GM23248 (cell line): Measurements from ENCODE around the gene DCHS2.

ENCODE experiments used
- EZH2 ChIP-seq: fragments of 200-600 bp; sonication (generic); IDR thresholded peaks from 2 replicates; pipeline ENCODE4 v1.6.1; 2018; ENCODE audit warnings: antibody characterized with exemption, mild to moderate bottlenecking; ENCODE audit not compliant: insufficient read depth, poor library complexity, severe bottlenecking
- EZH2phosphoT487 ChIP-seq: fragments of 200-600 bp; sonication (generic); IDR thresholded peaks from 2 replicates; pipeline ENCODE4 v1.6.1; 2018; ENCODE audit warnings: antibody characterized with exemption, moderate library complexity, mild to moderate bottlenecking, low read depth; ENCODE audit not compliant: insufficient read depth

DNA sequence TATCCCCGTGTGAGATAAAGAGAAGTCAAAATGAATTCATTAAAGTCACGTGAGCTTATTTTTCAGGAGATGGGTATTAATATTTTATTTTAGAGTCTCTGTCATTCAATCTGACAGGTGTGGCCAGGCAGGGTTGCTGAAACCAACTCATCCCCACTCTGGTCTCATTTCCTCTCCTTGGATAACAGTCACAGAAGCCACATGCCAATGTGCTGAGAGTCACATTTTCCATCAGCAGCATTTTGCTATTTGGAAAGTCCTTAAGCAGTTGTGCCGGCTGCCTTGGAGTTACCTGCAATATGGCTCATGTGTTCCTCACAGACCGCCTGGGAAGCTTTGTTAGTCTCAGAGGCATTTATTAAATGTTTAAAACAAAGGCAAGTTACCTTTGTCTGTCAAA lies 302.3 kb downstream of the DCHS2 start:
- TF ChIP-seq EZH2phosphoT487: no peak
- TF ChIP-seq EZH2: no peak
